ENCODE measurements around the gene ALDOB.

The ALDOB gene
- total RNA-seq, result 0 reads per million in 2 experiments

GRCh38 chr9:101435601-101436079 lies at the start of gene ALDOB:
Gene ALDOB (minus strand): TSS chr9:101435774. CDS start chr9:101430887, 4,887 bp downstream.
- no peak for DNase-seq (ENCODE audit: low read depth)

DNA sequence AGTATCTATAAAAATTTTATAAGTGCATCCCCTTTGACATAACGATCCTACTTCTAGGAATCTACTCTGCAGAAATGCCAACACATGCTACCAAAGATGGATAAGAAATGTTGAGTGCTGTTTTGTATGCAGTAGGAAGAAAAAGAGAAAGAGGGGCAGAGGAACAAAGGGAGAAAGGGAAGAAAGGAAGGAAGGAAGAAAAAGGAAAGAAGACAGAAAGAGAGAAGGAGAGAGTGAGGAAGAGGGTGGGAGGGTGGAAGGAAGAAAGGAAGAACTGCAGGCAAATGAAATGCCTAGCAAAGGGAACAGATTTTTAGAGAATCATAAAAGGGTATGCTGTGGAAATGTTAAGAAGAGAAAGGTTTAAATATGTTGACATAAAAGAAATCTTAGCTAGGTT lies 48.5 kb upstream of the ALDOB start:
- DNase-seq (ENCODE audit: low read depth), result no peak

GRCh38 chr9:101481261-101481660 lies 45.7 kb upstream of the ALDOB start:
- no peak for DNase-seq (ENCODE audit: low read depth)

DNA sequence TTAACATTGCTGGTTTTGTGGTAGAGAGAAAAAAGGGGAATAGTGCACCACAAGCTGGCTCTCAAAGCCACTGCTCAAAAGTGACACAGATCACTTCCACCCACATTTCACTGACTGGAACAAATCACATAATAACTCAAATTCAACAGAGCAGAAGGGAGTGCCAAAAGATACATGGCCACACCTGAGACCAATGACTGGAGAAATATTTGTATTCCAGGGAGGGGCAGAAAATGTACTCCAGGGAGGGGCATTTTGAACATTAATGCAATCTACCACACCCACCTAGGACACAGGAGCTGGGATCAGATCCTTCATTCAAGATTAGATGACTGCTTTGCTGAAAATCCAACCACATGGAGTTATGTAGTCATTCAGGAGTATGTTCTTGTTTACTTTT lies 44.8 kb upstream of the ALDOB start:
- DNase-seq (ENCODE audit: low read depth), result no peak

- no peak for DNase-seq (ENCODE audit: low read depth)
These were observed 43.9 kb upstream of the ALDOB start for GRCh38 chr9:101479338-101480030.

DNA sequence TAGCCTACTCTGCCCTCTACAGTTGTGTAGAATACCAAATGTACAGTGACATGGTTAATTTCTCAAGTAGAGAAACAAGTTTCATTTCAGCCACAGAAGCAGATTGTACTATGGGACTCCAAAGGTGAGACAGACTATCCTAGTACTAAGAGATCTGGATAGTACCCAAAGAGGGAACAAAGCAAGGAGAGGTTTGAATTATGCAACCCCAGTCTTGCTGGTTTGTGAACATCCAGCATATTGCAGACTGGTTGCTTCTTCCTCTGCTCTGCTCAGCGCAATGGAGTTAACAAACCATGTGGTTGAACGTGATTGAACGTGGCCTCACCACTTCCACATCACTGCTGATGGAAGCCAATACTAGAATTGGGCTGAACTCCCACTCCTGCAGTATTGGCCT lies 43.3 kb upstream of the ALDOB start:
- DNase-seq (ENCODE audit: low read depth), result no peak

DNA sequence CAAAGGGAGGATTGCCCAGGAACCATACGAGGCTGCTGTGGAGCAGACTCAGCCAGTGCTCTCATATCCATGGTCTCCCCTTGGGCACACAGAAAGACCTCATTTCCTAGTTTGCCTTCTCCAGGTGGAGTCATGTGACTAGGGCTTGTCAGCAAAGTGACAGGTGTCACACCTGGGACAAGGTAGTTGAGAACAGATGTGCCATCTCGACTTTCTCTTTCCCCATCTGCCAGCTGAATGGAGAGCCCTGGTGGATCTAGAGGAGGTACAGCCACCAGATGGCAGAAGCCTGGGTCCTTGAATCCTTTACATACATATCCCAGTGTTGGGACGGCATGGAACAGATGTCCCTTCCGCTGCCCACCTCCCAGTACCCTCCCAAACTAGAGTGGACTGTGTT lies 42.9 kb upstream of the ALDOB start:
- no peak for DNase-seq (ENCODE audit: low read depth)

DNA sequence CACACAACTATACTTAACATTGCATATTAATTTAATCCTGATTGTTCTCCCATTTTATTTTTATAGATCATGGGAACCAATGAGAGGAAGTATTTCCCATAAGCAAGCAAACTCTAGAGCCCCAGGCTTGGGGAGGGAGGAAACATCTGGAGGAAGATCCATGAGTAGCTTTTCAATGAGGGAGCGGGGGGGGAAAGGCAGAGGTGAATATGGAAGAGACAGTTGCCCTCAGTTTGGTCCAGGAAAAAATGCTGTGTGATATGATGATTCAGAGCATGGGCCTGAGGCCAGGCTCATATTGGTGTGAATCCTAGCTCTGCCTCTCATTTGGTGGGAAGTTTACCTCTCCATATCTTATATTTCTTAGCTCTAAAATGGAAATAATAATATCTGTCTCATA lies 42.2 kb upstream of the ALDOB start:
- DNase-seq (ENCODE audit: low read depth), result no peak

GRCh38 chr9:101477214-101477613 lies 41.6 kb upstream of the ALDOB start:
- no peak for DNase-seq (ENCODE audit: low read depth)

- no peak for DNase-seq (ENCODE audit: low read depth)
These were observed 41.1 kb upstream of the ALDOB start for GRCh38 chr9:101476576-101477208.

GRCh38 chr9:101472891-101473290 lies 37.3 kb upstream of the ALDOB start:
- DNase-seq (ENCODE audit: low read depth), result no peak

GRCh38 chr9:101470929-101471328 lies 35.4 kb upstream of the ALDOB start:
- DNase-seq (ENCODE audit: low read depth), result no peak

- no peak for DNase-seq (ENCODE audit: low read depth)
These were observed 34.4 kb upstream of the ALDOB start for GRCh38 chr9:101470021-101470420.

DNA sequence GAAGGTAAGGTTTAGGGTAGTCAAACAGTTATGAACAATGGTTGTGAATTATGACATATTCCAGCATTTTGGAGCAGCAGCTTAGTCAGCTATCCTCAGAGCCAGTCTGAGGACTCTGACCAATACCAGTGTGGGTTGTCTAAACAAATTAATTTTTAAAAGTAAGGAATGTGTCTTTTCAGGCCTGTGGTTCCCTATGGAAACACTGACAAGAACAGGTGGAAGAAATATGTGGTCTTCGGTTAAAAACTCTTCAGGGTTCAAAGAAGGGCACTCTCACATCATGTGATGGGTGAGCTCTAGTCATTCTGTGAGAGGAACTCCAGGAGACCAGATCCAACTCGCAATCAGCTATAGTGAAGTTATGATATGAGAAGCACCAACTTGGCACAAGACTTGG lies 33.5 kb upstream of the ALDOB start:
- DNase-seq (ENCODE audit: low read depth), result no peak

- no peak for DNase-seq (ENCODE audit: low read depth)
These were observed 32.5 kb upstream of the ALDOB start for GRCh38 chr9:101468116-101468515.

DNA sequence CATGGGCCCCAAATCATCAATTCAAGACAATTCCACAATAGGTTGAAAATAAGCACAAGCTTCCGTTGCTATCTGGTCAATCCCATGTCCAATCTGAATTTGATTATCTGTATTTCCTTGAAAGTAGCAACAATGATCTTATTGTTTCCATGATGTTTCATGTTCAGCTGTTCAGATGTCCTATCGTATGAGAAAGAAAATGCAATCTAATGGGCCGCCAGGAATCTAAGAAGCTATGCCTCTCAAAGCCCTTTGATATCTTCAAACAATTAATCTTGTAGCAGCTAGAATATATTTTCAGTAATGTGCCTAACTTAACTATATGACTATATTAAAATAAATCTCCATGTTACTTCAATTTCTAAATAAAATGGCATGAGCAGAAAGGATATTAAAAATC lies 32.1 kb upstream of the ALDOB start:
- DNase-seq (ENCODE audit: low read depth), result no peak

GRCh38 chr9:101466863-101467262 lies 31.3 kb upstream of the ALDOB start:
- DNase-seq (ENCODE audit: low read depth), result no peak

- no peak for DNase-seq (ENCODE audit: low read depth)
These were observed 29.8 kb upstream of the ALDOB start for GRCh38 chr9:101465326-101465915.

GRCh38 chr9:101463397-101463796 lies 27.8 kb upstream of the ALDOB start:
- DNase-seq (ENCODE audit: low read depth), result no peak

GRCh38 chr9:101462558-101462957 lies 27.0 kb upstream of the ALDOB start:
- no peak for DNase-seq (ENCODE audit: low read depth)

GRCh38 chr9:101460965-101461364 lies 25.4 kb upstream of the ALDOB start:
- DNase-seq (ENCODE audit: low read depth), result no peak

DNA sequence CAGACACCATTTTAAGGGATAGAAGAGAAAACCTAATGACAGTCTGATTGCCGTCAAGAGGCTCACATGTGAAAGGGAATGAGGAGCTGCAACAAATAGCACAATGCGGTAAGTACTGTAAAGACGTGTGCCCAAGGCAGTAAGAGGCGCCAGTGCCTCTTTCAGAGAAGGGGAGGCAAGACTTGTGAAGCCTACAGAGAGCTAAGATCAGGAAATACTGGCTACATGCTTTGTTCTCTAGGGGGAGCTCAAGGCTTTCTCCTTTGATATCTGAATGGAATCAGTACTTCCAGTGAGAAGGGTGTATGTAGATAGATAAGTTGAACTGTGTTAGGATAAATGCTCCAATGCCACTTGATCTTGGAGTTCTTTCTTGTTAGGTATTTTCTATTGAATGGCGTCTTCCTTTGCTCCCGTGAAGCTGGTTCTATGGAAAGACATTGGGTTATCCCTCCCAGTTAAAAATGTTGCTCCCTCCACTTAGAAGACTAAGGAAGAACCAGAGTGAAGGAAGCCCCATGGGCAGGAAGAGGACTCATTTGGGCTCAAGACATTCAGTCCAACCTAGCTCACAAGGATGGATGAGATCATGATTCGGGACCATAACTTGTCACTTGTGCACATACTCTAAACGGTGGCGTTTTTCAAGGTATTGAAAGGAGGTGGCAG lies 23.5 kb upstream of the ALDOB start:
- no peak for DNase-seq (ENCODE audit: low read depth)

DNA sequence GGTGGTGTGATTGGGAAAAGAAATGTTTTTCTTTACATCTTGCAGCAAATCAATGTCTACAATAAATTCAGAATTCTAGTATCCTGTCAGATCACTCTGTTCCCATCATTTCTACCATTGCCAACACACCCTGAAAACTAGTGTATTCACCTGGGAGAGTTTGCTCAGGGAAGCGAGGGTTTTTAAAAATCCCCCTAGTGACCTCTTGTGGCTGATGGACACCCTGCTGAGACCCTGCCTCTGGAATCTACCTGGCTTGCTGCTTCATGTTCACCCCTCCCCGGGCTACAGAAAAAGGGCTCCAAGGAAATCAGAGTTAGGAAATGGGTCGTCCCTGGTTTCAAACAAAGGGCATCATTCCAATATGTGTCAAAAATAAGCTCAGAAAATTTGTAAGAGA lies 21.4 kb upstream of the ALDOB start:
- DNase-seq (ENCODE audit: low read depth), result no peak

Data from T follicular helper cell (primary cell).